ENCODE results near the gene SUMF1.

Gene SUMF1

GRCh38 chr3:4398120-4398940, 68.7 kb downstream of the SUMF1 start:
- no peaks in the 10 kb centered on the region for H3K79me1 ChIP-seq (ENCODE audit: low read length)
- H2BK120ac ChIP-seq (ENCODE audit: insufficient read depth, low read length, poor library complexity) = no peak overlapping the region
- DNase-seq = no peak
- peaks cover 0 to 1% of the 10 kb centered on the region in 2 experiments for H3K36me3 ChIP-seq (ENCODE audit: control insufficient read depth in 1 of 2, insufficient read depth in 2 of 2, low read length in 2 of 2)
- H3K9ac ChIP-seq (ENCODE audit: low read length) = no peak overlapping the region
- no peak overlapping the region for H3K27ac ChIP-seq (ENCODE audit: low read depth, low read length)
- no peak overlapping the region for H2BK12ac ChIP-seq (ENCODE audit: low read length)
- no peak overlapping the region for H4K8ac ChIP-seq (ENCODE audit: low read depth, low read length)
- no peak overlapping the region for H3K4me3 ChIP-seq (ENCODE audit: low read depth, low read length)
- no peak overlapping the region for H3K4ac ChIP-seq (ENCODE audit: low read depth, low read length)
- no peak overlapping the region for H2AFZ ChIP-seq (ENCODE audit: insufficient read depth, low read length, poor library complexity)
- no peak overlapping the region for H3K18ac ChIP-seq (ENCODE audit: low read length)
- H4K91ac ChIP-seq (ENCODE audit: low read depth, low read length) = no peak overlapping the region
- no peaks in the 10 kb centered on the region for H3K4me1 ChIP-seq (ENCODE audit: control insufficient read depth in 1 of 2, insufficient read depth in 2 of 2, low read length in 2 of 2)
- no peak overlapping the region for H3K23ac ChIP-seq (ENCODE audit: low read length)
- H3K4me2 ChIP-seq (ENCODE audit: low read length) = no peak overlapping the region
- no peaks in the 10 kb centered on the region for H3K79me2 ChIP-seq (ENCODE audit: control insufficient read depth, insufficient read depth, low read length, poor library complexity)
- H3K9me3 ChIP-seq (ENCODE audit: insufficient read depth, low read depth, low read length) = no peaks in the 10 kb centered on the region
- H4K12ac ChIP-seq (ENCODE audit: low read depth, low read length) = no peak overlapping the region
- no peaks in the 10 kb centered on the region for H3K27me3 ChIP-seq (ENCODE audit: insufficient read depth, low read length)
- H2BK5ac ChIP-seq (ENCODE audit: low read depth, low read length, poor library complexity) = no peak overlapping the region
- no peak overlapping the region for H2AK5ac ChIP-seq (ENCODE audit: low read length)
- no CpG with 5 or more reads among the region's 4 CpGs for WGBS (ENCODE audit: extremely low coverage, insufficient coverage, insufficient read length)
- no peak overlapping the region for H3K14ac ChIP-seq (ENCODE audit: low read length)

GRCh38 chr3:4397466-4397865, 69.6 kb downstream of the SUMF1 start:
- Histone ChIP-seq H3K4me1 (ENCODE audit: control insufficient read depth in 1 of 2, insufficient read depth in 2 of 2, low read length in 2 of 2) (no peaks in the 10 kb centered on the region), H2BK12ac (ENCODE audit: low read length) (no peak overlapping the region), H3K14ac (ENCODE audit: low read length) (no peak overlapping the region), H3K27me3 (ENCODE audit: insufficient read depth, low read length) (no peaks in the 10 kb centered on the region), H3K27ac (ENCODE audit: low read depth, low read length) (no peak overlapping the region), H3K4me2 (ENCODE audit: low read length) (no peak overlapping the region), H3K4ac (ENCODE audit: low read depth, low read length) (no peak overlapping the region), H2AK5ac (ENCODE audit: low read length) (no peak overlapping the region), H2BK120ac (ENCODE audit: insufficient read depth, low read length, poor library complexity) (no peak overlapping the region), H4K12ac (ENCODE audit: low read depth, low read length) (no peak overlapping the region), H4K8ac (ENCODE audit: low read depth, low read length) (no peak overlapping the region), H2BK5ac (ENCODE audit: low read depth, low read length, poor library complexity) (no peak overlapping the region), H3K4me3 (ENCODE audit: low read depth, low read length) (no peak overlapping the region), H2AFZ (ENCODE audit: insufficient read depth, low read length, poor library complexity) (no peak overlapping the region), H3K18ac (ENCODE audit: low read length) (no peak overlapping the region), H3K36me3 (ENCODE audit: control insufficient read depth in 1 of 2, insufficient read depth in 2 of 2, low read length in 2 of 2) (peaks cover 0 to 1% of the 10 kb centered on the region in 2 experiments), H3K79me1 (ENCODE audit: low read length) (no peaks in the 10 kb centered on the region), H3K9me3 (ENCODE audit: insufficient read depth, low read depth, low read length) (no peaks in the 10 kb centered on the region), H4K91ac (ENCODE audit: low read depth, low read length) (no peak overlapping the region), H3K23ac (ENCODE audit: low read length) (no peak overlapping the region), H3K9ac (ENCODE audit: low read length) (no peak overlapping the region), H3K79me2 (ENCODE audit: control insufficient read depth, insufficient read depth, low read length, poor library complexity) (no peaks in the 10 kb centered on the region)
- WGBS (ENCODE audit: extremely low coverage, insufficient coverage, insufficient read length) = no CpG with 5 or more reads among the region's 1 CpG
- no peak for DNase-seq

- no peaks in the 10 kb centered on the region for H3K79me1 ChIP-seq (ENCODE audit: low read length)
- no peak overlapping the region for H3K27ac ChIP-seq (ENCODE audit: low read depth, low read length)
- no peak overlapping the region for H3K4ac ChIP-seq (ENCODE audit: low read depth, low read length)
- H4K91ac ChIP-seq (ENCODE audit: low read depth, low read length) = no peak overlapping the region
- no peak overlapping the region for H2AK5ac ChIP-seq (ENCODE audit: low read length)
- H4K8ac ChIP-seq (ENCODE audit: low read depth, low read length) = no peak overlapping the region
- H2BK120ac ChIP-seq (ENCODE audit: insufficient read depth, low read length, poor library complexity) = no peak overlapping the region
- H4K12ac ChIP-seq (ENCODE audit: low read depth, low read length) = no peak overlapping the region
- no peak overlapping the region for H3K14ac ChIP-seq (ENCODE audit: low read length)
- no peak overlapping the region for H3K23ac ChIP-seq (ENCODE audit: low read length)
- no peak for DNase-seq
- H3K36me3 ChIP-seq (ENCODE audit: control insufficient read depth in 1 of 2, insufficient read depth in 2 of 2, low read length in 2 of 2) = peaks cover 0 to 1% of the 10 kb centered on the region in 2 experiments
- H2BK5ac ChIP-seq (ENCODE audit: low read depth, low read length, poor library complexity) = no peak overlapping the region
- H3K79me2 ChIP-seq (ENCODE audit: control insufficient read depth, insufficient read depth, low read length, poor library complexity) = no peaks in the 10 kb centered on the region
- H3K4me2 ChIP-seq (ENCODE audit: low read length) = no peak overlapping the region
- H3K4me1 ChIP-seq (ENCODE audit: control insufficient read depth in 1 of 2, insufficient read depth in 2 of 2, low read length in 2 of 2) = no peaks in the 10 kb centered on the region
- H2AFZ ChIP-seq (ENCODE audit: insufficient read depth, low read length, poor library complexity) = no peak overlapping the region
- no peak overlapping the region for H2BK12ac ChIP-seq (ENCODE audit: low read length)
- no CpG with 5 or more reads among the region's 1 CpG for WGBS (ENCODE audit: extremely low coverage, insufficient coverage, insufficient read length)
- no peak overlapping the region for H3K9ac ChIP-seq (ENCODE audit: low read length)
- H3K9me3 ChIP-seq (ENCODE audit: insufficient read depth, low read depth, low read length) = no peaks in the 10 kb centered on the region
- H3K27me3 ChIP-seq (ENCODE audit: insufficient read depth, low read length) = no peaks in the 10 kb centered on the region
- no peak overlapping the region for H3K18ac ChIP-seq (ENCODE audit: low read length)
- no peak overlapping the region for H3K4me3 ChIP-seq (ENCODE audit: low read depth, low read length)
Observed at GRCh38 chr3:4396542-4396941, 70.5 kb downstream of the SUMF1 start.

GRCh38 chr3:4396006-4396405, 71.1 kb downstream of the SUMF1 start:
- no CpG with 5 or more reads among the region's 5 CpGs for WGBS (ENCODE audit: extremely low coverage, insufficient coverage, insufficient read length)

More at GRCh38 chr3:4396006-4396405, 71.1 kb downstream of the SUMF1 start:
- Histone ChIP-seq H3K18ac (ENCODE audit: low read length) (no peak overlapping the region), H3K4me3 (ENCODE audit: low read depth, low read length) (no peak overlapping the region), H3K79me2 (ENCODE audit: control insufficient read depth, insufficient read depth, low read length, poor library complexity) (no peaks in the 10 kb centered on the region), H2BK12ac (ENCODE audit: low read length) (no peak overlapping the region), H2BK120ac (ENCODE audit: insufficient read depth, low read length, poor library complexity) (no peak overlapping the region), H3K36me3 (ENCODE audit: control insufficient read depth in 1 of 2, insufficient read depth in 2 of 2, low read length in 2 of 2) (peaks cover 0 to 1% of the 10 kb centered on the region in 2 experiments), H3K79me1 (ENCODE audit: low read length) (no peaks in the 10 kb centered on the region), H2AFZ (ENCODE audit: insufficient read depth, low read length, poor library complexity) (no peak overlapping the region), H3K9ac (ENCODE audit: low read length) (no peak overlapping the region), H4K8ac (ENCODE audit: low read depth, low read length) (no peak overlapping the region), H3K9me3 (ENCODE audit: insufficient read depth, low read depth, low read length) (no peaks in the 10 kb centered on the region), H4K91ac (ENCODE audit: low read depth, low read length) (no peak overlapping the region), H2AK5ac (ENCODE audit: low read length) (no peak overlapping the region), H3K4me1 (ENCODE audit: control insufficient read depth in 1 of 2, insufficient read depth in 2 of 2, low read length in 2 of 2) (no peaks in the 10 kb centered on the region), H2BK5ac (ENCODE audit: low read depth, low read length, poor library complexity) (no peak overlapping the region), H3K23ac (ENCODE audit: low read length) (no peak overlapping the region), H3K14ac (ENCODE audit: low read length) (no peak overlapping the region), H3K4ac (ENCODE audit: low read depth, low read length) (no peak overlapping the region), H3K27me3 (ENCODE audit: insufficient read depth, low read length) (no peaks in the 10 kb centered on the region), H3K27ac (ENCODE audit: low read depth, low read length) (no peak overlapping the region), H3K4me2 (ENCODE audit: low read length) (no peak overlapping the region), H4K12ac (ENCODE audit: low read depth, low read length) (no peak overlapping the region)
- DNase-seq = no peak

Data from trophoblast cell (in vitro differentiated cells and primary cell).